ENCODE results near the gene LRMDA. TPM values are rescaled to one million over a fixed set of nuclear protein-coding genes. Genes with fewer than 3 reads are reported as not detected.
A peak's percentile ranks its signal among the peaks of the same experiment; 100 is the strongest.

The LRMDA gene
- total RNA-seq, 6 donors from 2014 or later: 12.8 to 185 (median 18.1) TPM

GRCh38 chr10:76245951-76246495 is 814.6 kb downstream of the LRMDA start:
- Histone ChIP-seq H3K9me3 (no peaks in the 10 kb centered on the region), H3K27me3 (no peaks in the 10 kb centered on the region), H3K4me1 (peaks cover 0 to 3% (median 0%) of the 10 kb centered on the region in 4 donors), H3K4me3 (no peak overlapping the region), H3K27ac (no peak overlapping the region), H3K36me3 (no peaks in the 10 kb centered on the region)
- WGBS, 2 donors: 90 to 97% methylated on average over 7 of the region's 7 CpGs
- DNase-seq (no peak), ATAC-seq (ENCODE audit: low FRiP score in 2 of 2) (no peak)
- TF ChIP-seq POLR2A (IDR thresholded peaks at IDR 0.05) (no peak), POLR2AphosphoS5 (IDR thresholded peaks at IDR 0.05) (no peak), EP300 (IDR thresholded peaks at IDR 0.05) (no peak)
- TF ChIP-seq, protein P1, sequence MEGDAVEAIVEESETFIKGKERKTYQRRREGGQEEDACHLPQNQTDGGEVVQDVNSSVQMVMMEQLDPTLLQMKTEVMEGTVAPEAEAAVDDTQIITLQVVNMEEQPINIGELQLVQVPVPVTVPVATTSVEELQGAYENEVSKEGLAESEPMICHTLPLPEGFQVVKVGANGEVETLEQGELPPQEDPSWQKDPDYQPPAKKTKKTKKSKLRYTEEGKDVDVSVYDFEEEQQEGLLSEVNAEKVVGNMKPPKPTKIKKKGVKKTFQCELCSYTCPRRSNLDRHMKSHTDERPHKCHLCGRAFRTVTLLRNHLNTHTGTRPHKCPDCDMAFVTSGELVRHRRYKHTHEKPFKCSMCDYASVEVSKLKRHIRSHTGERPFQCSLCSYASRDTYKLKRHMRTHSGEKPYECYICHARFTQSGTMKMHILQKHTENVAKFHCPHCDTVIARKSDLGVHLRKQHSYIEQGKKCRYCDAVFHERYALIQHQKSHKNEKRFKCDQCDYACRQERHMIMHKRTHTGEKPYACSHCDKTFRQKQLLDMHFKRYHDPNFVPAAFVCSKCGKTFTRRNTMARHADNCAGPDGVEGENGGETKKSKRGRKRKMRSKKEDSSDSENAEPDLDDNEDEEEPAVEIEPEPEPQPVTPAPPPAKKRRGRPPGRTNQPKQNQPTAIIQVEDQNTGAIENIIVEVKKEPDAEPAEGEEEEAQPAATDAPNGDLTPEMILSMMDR (IDR thresholded peaks at IDR 0.05): no peak

DNA sequence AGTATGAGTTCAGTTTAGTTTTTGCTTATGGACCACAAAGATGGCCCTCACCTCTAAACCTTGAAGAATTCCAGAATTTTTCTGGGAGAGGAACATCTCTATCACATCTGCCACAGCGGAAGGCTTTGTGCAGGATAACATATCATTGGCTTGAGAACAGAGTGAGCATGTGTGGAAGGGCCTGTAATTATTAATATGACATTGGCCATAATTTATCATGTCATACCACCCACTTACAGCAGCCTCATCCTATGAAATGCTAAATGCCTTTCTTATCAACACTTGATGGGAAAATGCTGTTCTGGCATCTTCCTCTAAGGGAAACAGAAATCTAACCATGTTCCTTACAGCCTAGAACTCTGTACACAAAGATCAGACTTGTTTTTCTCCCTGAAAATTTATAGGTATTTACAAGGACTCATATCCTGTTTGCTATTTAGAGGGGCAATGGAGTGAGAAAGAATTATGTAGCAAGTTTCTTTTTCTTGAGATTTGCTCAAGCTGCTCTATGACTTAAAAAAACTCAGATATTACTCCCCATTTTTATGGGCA is 817.3 kb downstream of the LRMDA start:
- no peak overlapping the region for H3K4me3 ChIP-seq
- peaks cover 0 to 3% (median 1%) of the 10 kb centered on the region in 4 donors for H3K4me1 ChIP-seq
- no peaks in the 10 kb centered on the region for H3K27me3 ChIP-seq
- 72 to 85% methylated on average over 1 of the region's 1 CpG for WGBS, 2 donors
- DNase-seq (no peak), ATAC-seq (ENCODE audit: low FRiP score in 2 of 2) (no peak)
- H3K9me3 ChIP-seq: no peaks in the 10 kb centered on the region
- TF ChIP-seq POLR2A (IDR thresholded peaks at IDR 0.05) (no peak), EP300 (IDR thresholded peaks at IDR 0.05) (no peak), POLR2AphosphoS5 (IDR thresholded peaks at IDR 0.05) (no peak)
- TF ChIP-seq, protein P1 (IDR thresholded peaks at IDR 0.05): no peak
- H3K27ac ChIP-seq: peak overlapping the region in 1 of 4 donors; percentile 39
- no peaks in the 10 kb centered on the region for H3K36me3 ChIP-seq

GRCh38 chr10:76251841-76252671 is 820.6 kb downstream of the LRMDA start:
- 48 to 60% methylated on average over 11 of the region's 11 CpGs for WGBS, 2 donors

GRCh38 chr10:76252733-76253132 is 821.3 kb downstream of the LRMDA start:
- H3K9me3 ChIP-seq: no peaks in the 10 kb centered on the region
- H3K36me3 ChIP-seq: no peaks in the 10 kb centered on the region
- peak in 1 of 2 donors; percentile 5 for ATAC-seq (ENCODE audit: low FRiP score in 2 of 2)
- DNase-seq: no peak
- no peak for TF ChIP-seq POLR2A (IDR thresholded peaks at IDR 0.05)
- no peak for TF ChIP-seq POLR2AphosphoS5 (IDR thresholded peaks at IDR 0.05)
- no peak for TF ChIP-seq EP300 (IDR thresholded peaks at IDR 0.05)
- H3K27me3 ChIP-seq: no peaks in the 10 kb centered on the region
- H3K4me3 ChIP-seq: no peak overlapping the region
- peaks cover 0 to 3% (median 0%) of the 10 kb centered on the region in 4 donors for H3K4me1 ChIP-seq
- peak overlapping the region in 1 of 4 donors; percentile 1 for H3K27ac ChIP-seq
- WGBS, 2 donors: 58 to 82% methylated on average over 7 of the region's 7 CpGs

More at GRCh38 chr10:76251841-76252671, 820.6 kb downstream of the LRMDA start:
- Histone ChIP-seq H3K36me3 (no peaks in the 10 kb centered on the region), H3K9me3 (no peaks in the 10 kb centered on the region), H3K27me3 (no peaks in the 10 kb centered on the region), H3K4me1 (peaks cover 0 to 3% (median 0%) of the 10 kb centered on the region in 4 donors), H3K27ac (peak overlapping the region in 3 of 4 donors; percentile 4 to 63 (median 24)), H3K4me3 (no peak overlapping the region)
- ATAC-seq (ENCODE audit: low FRiP score in 2 of 2): peak; percentile 84 to 90
- peak in 1 of 2 donors; percentile 40 for DNase-seq
- peak; percentile 14 to 69 for TF ChIP-seq POLR2AphosphoS5 (IDR thresholded peaks at IDR 0.05)
- TF ChIP-seq POLR2A (IDR thresholded peaks at IDR 0.05): no peak
- no peak for TF ChIP-seq EP300 (IDR thresholded peaks at IDR 0.05)
- TF ChIP-seq, protein P1 (IDR thresholded peaks at IDR 0.05): no peak

DNA sequence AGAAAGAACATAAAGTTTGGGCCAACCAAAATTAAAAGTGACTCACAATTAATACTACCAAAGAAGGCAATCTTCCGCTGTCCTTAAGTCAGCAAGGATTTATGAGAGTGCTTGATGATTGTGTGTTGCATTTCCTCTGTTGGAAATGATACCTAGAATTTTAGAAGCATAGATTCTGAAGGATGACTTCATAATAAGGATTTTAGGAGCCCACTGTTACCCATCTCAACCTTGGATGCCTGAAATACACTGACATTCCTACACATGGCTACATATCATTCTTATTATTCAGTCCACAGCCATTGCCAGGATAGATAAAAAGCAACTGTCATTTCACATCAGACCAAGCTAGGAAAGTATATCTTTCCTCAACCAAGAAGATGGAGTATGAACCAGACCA is 823.8 kb downstream of the LRMDA start:
- Histone ChIP-seq H3K27ac (no peak overlapping the region), H3K4me3 (no peak overlapping the region), H3K9me3 (peaks cover 3 to 7% (median 4%) of the 10 kb centered on the region in 4 donors), H3K36me3 (no peaks in the 10 kb centered on the region), H3K27me3 (no peaks in the 10 kb centered on the region), H3K4me1 (peaks cover 0 to 3% (median 0%) of the 10 kb centered on the region in 4 donors)
- TF ChIP-seq EP300 (IDR thresholded peaks at IDR 0.05): no peak
- no peak for TF ChIP-seq POLR2AphosphoS5 (IDR thresholded peaks at IDR 0.05)
- TF ChIP-seq, protein P1 (IDR thresholded peaks at IDR 0.05): no peak
- no peak for TF ChIP-seq POLR2A (IDR thresholded peaks at IDR 0.05)
- DNase-seq: no peak
- 94 to 100% methylated on average over 1 of the region's 1 CpG for WGBS, 2 donors
- ATAC-seq (ENCODE audit: low FRiP score in 2 of 2): no peak
